H1 (cell line): Measurements from ENCODE around the gene XRCC6. TPM values are rescaled to one million over a fixed set of nuclear protein-coding genes. Genes with fewer than 3 reads are reported as not detected.

Source experiments
- CTCF ChIA-PET: fragments of 300-600 bp; sonication (Branson Sonifier 250); formaldehyde crosslinking; loops from one replicate; lab custom pipeline; 2021; ENCODE audit not compliant: partially characterized antibody; lab: Charles Lee
- POLR2A ChIA-PET: fragments of 300-600 bp; sonication (Branson Sonifier 250); formaldehyde crosslinking; loops from one replicate; lab custom pipeline; 2021; ENCODE audit warnings: inconsistent platforms; ENCODE audit not compliant: partially characterized antibody; lab: Charles Lee
- DNase-seq, 2 experiments: peaks; one replicate each; pipeline versions ENCODE4 v3.0.0 to v3.0.0-alpha.2; 2010 to 2022; ENCODE audit warnings: low spot score in 2 of 2, low read depth in 1 of 2, mixed read lengths in 1 of 2
- FAIRE-seq: peaks from 2 replicates; lab custom pipeline; 2011; peaks lifted over from hg19 to GRCh38; lab: Jason Lieb, UNC
- H2AFZ ChIP-seq: 2 replicates; pipeline ENCODE4 v1.8.1; 2012; ENCODE audit warnings: low read length, inconsistent platforms
- H2AK5ac ChIP-seq: 2 replicates; pipeline ENCODE4 v1.6.1; 2013; ENCODE audit warnings: low read depth, low read length
- H2BK120ac ChIP-seq: replicated peaks from 2 replicates; pipeline ENCODE3; 2013; ENCODE audit warnings: low read depth, low read length, inconsistent platforms
- H2BK12ac ChIP-seq: 2 replicates; pipeline ENCODE4 v1.6.1; 2013; ENCODE audit warnings: low read depth, low read length
- H2BK15ac ChIP-seq: 2 replicates; pipeline ENCODE4 v1.6.1; 2013; ENCODE audit warnings: low read length
- H2BK20ac ChIP-seq: 2 replicates; pipeline ENCODE4 v1.6.1; 2013; ENCODE audit warnings: low read length
- H2BK5ac ChIP-seq: 2 replicates; pipeline ENCODE4 v1.6.1; 2013; ENCODE audit warnings: low read depth, low read length
- H3K14ac ChIP-seq: 2 replicates; pipeline ENCODE4 v1.6.1; 2013; ENCODE audit warnings: inconsistent platforms; ENCODE audit not compliant: insufficient read length
- H3K18ac ChIP-seq: 2 replicates; pipeline ENCODE4 v1.6.1; 2013; ENCODE audit warnings: low read length; ENCODE audit errors: extremely low read depth
- H3K23ac ChIP-seq: 2 replicates; pipeline ENCODE4 v1.6.1; 2013; ENCODE audit warnings: inconsistent platforms; ENCODE audit not compliant: insufficient read length
- H3K23me2 ChIP-seq: 2 replicates; pipeline ENCODE4 v1.6.1; 2013; ENCODE audit warnings: low read depth, low read length
- H3K27ac ChIP-seq: 2 replicates; pipeline ENCODE4 v1.6.1; 2011; ENCODE audit warnings: low read depth, low read length, inconsistent platforms
- H3K27me3 ChIP-seq, 4 experiments: replicated peaks in 1 of 4; 1 replicate in 1 of 4; 2 replicates in 3 of 4; pipeline versions ENCODE4 v1.6.1 to v1.8.1; 2011 to 2013; ENCODE audit warnings: low read length in 3 of 4, mild to moderate bottlenecking in 3 of 4, inconsistent platforms in 2 of 4, mixed read lengths in 2 of 4, moderate library complexity in 1 of 4; ENCODE audit not compliant: control insufficient read depth in 3 of 4, insufficient read depth in 3 of 4; ENCODE audit errors: extremely low read depth in 1 of 4
- H3K36me3 ChIP-seq, 4 experiments: 2 replicates each; pipeline versions ENCODE4 v1.6.1 to v1.8.1; 2011 to 2013; ENCODE audit warnings: mild to moderate bottlenecking in 4 of 4, low read length in 3 of 4, moderate library complexity in 2 of 4, control low read depth in 1 of 4, inconsistent platforms in 1 of 4; ENCODE audit not compliant: insufficient read depth in 4 of 4, control insufficient read depth in 2 of 4
- H3K4ac ChIP-seq: replicated peaks from 2 replicates; pipeline ENCODE3; 2013; ENCODE audit warnings: low read length, low read depth, mixed read lengths, inconsistent platforms; ENCODE audit not compliant: insufficient read length
- H3K4me1 ChIP-seq, 4 experiments: replicated peaks in 1 of 4; 1 replicate in 1 of 4; 2 replicates in 3 of 4; pipeline versions ENCODE4 v1.6.1 to v1.8.1; 2011 to 2013; ENCODE audit warnings: low read length in 3 of 4, inconsistent platforms in 2 of 4, mixed read lengths in 1 of 4; ENCODE audit not compliant: insufficient read depth in 4 of 4, control insufficient read depth in 3 of 4
- H3K4me2 ChIP-seq, 2 experiments: 2 replicates each; pipeline versions ENCODE4 v1.6.1 to v1.8.1; 2011 to 2013; ENCODE audit warnings: low read depth in 2 of 2, low read length in 2 of 2, control low read depth in 1 of 2, inconsistent platforms in 1 of 2, mild to moderate bottlenecking in 1 of 2; ENCODE audit not compliant: insufficient read depth in 1 of 2
- H3K4me3 ChIP-seq, 4 experiments: fragments of 200-600, 300-600 bp in 1 of 4; sonication (generic), shearing (Covaris generic), sonication (Bioruptor Twin) in 1 of 4; 2 replicates each; pipeline versions ENCODE4 v1.5.1 to v1.8.1; 2011 to 2016; ENCODE audit warnings: low read length in 4 of 4, low read depth in 3 of 4, control low read depth in 2 of 4, inconsistent platforms in 2 of 4, mild to moderate bottlenecking in 2 of 4, mixed read lengths in 1 of 4, moderate library complexity in 1 of 4; ENCODE audit not compliant: insufficient read depth in 2 of 4; ENCODE audit errors: extremely low read depth in 1 of 4
- H3K56ac ChIP-seq: replicated peaks from 2 replicates; pipeline ENCODE3; 2013; ENCODE audit warnings: low read depth, mild to moderate bottlenecking, mixed read lengths, low read length, inconsistent platforms; ENCODE audit not compliant: insufficient read length
- H3K79me1 ChIP-seq: 2 replicates; pipeline ENCODE4 v1.6.1; 2013; ENCODE audit warnings: low read depth, low read length, control low read depth
- H3K79me2 ChIP-seq, 2 experiments: 2 replicates each; pipeline versions ENCODE4 v1.6.1 to v1.8.1; 2012 to 2013; ENCODE audit warnings: low read length in 2 of 2, mild to moderate bottlenecking in 2 of 2, inconsistent platforms in 1 of 2; ENCODE audit not compliant: insufficient read depth in 2 of 2, control insufficient read depth in 1 of 2
- H3K9ac ChIP-seq, 4 experiments: replicated peaks in 1 of 4; 1 replicate in 1 of 4; 2 replicates in 3 of 4; pipeline versions ENCODE4 v1.6.1 to v1.8.1; 2011 to 2013; ENCODE audit warnings: low read depth in 3 of 4, low read length in 3 of 4, control low read depth in 2 of 4, mild to moderate bottlenecking in 2 of 4, moderate library complexity in 2 of 4, inconsistent platforms in 1 of 4; ENCODE audit errors: extremely low read depth in 1 of 4
- H3K9me3 ChIP-seq, 2 experiments: 2 replicates each; pipeline versions ENCODE4 v1.6.1 to v1.8.1; 2012 to 2013; ENCODE audit warnings: mild to moderate bottlenecking in 2 of 2, moderate library complexity in 2 of 2, control low read depth in 1 of 2, inconsistent platforms in 1 of 2, low read depth in 1 of 2, low read length in 1 of 2, mixed read lengths in 1 of 2; ENCODE audit not compliant: insufficient read depth in 2 of 2
- H4K20me1 ChIP-seq, 2 experiments: replicated peaks in 1 of 2; 2 replicates each; pipeline versions ENCODE3 to v1.8.1; 2011 to 2013; ENCODE audit warnings: inconsistent platforms in 2 of 2, low read length in 2 of 2, mild to moderate bottlenecking in 1 of 2; ENCODE audit not compliant: insufficient read depth in 2 of 2, control insufficient read depth in 1 of 2
- H4K5ac ChIP-seq: 2 replicates; pipeline ENCODE4 v1.6.1; 2013; ENCODE audit warnings: low read length, low read depth, mixed read lengths, inconsistent platforms; ENCODE audit not compliant: insufficient read length
- H4K8ac ChIP-seq: 2 replicates; pipeline ENCODE4 v1.8.0; 2013; ENCODE audit warnings: mild to moderate bottlenecking, moderate library complexity, low read length, inconsistent platforms; ENCODE audit not compliant: insufficient read depth; ENCODE audit errors: extremely low read depth
- H4K91ac ChIP-seq: replicated peaks from 2 replicates; pipeline ENCODE3; 2013; ENCODE audit warnings: low read length, mixed read lengths, inconsistent platforms; ENCODE audit not compliant: insufficient read length
- ATF3 ChIP-seq: IDR thresholded peaks from 2 replicates; pipeline ENCODE4 v1.6.1; 2011; ENCODE audit warnings: low read depth, mild to moderate bottlenecking, low read length; ENCODE audit not compliant: insufficient read depth
- BCL11A ChIP-seq, 2 experiments: IDR thresholded peaks; one replicate each; pipeline ENCODE4 v1.6.1; 2011; ENCODE audit warnings: low read depth in 2 of 2, low read length in 2 of 2, mild to moderate bottlenecking in 2 of 2
- HDAC2 ChIP-seq, 2 experiments: fragments of 300-600 bp in 1 of 2; sonication (generic) in 1 of 2; IDR thresholded peaks; 2 replicates each; pipeline ENCODE4 v1.6.1; 2011 to 2012; ENCODE audit warnings: low read depth in 2 of 2, low read length in 2 of 2, mild to moderate bottlenecking in 2 of 2, moderate library complexity in 2 of 2, borderline replicate concordance in 1 of 2, inconsistent platforms in 1 of 2
- JUND ChIP-seq: IDR thresholded peaks from 2 replicates; pipeline ENCODE4 v1.6.1; 2011; ENCODE audit warnings: mild to moderate bottlenecking, improper control_type of control experiment, low read length
- KDM1A ChIP-seq: fragments of 200-600, 300-600 bp; sonication (generic); IDR thresholded peaks from 2 replicates; pipeline ENCODE4 v1.7.1; 2016; ENCODE audit warnings: mild to moderate bottlenecking, low read length, borderline replicate concordance
- MAX ChIP-seq: IDR thresholded peaks from 2 replicates; pipeline ENCODE4 v1.6.1; 2012; ENCODE audit warnings: inconsistent platforms
- PHF8 ChIP-seq: fragments of 200-600 bp; sonication (generic); conservative IDR thresholded peaks from 2 replicates; pipeline ENCODE4 v1.7.1; 2012; ENCODE audit warnings: low read depth, mild to moderate bottlenecking, inconsistent platforms, low read length, moderate library complexity
- RAD21 ChIP-seq, 2 experiments: IDR thresholded peaks in 1 of 2; conservative IDR thresholded peaks in 1 of 2; 2 replicates each; pipeline ENCODE4 v1.6.1; 2011; ENCODE audit warnings: low read depth in 2 of 2, low read length in 2 of 2, improper control_type of control experiment in 1 of 2, inconsistent platforms in 1 of 2, mild to moderate bottlenecking in 1 of 2, moderate library complexity in 1 of 2
- SIX5 ChIP-seq: IDR thresholded peaks from 2 replicates; pipeline ENCODE4 v1.6.1; 2011; ENCODE audit warnings: mild to moderate bottlenecking, low read depth, low read length
- SP2 ChIP-seq: IDR thresholded peaks from 2 replicates; pipeline ENCODE4 v1.6.1; 2012; ENCODE audit warnings: mild to moderate bottlenecking, low read length, inconsistent platforms
- TAF1 ChIP-seq: IDR thresholded peaks from 2 replicates; pipeline ENCODE4 v1.6.1; 2011; ENCODE audit warnings: mild to moderate bottlenecking, low read depth, low read length
- YY1 ChIP-seq: IDR thresholded peaks from 2 replicates; pipeline ENCODE4 v1.6.1; 2011; ENCODE audit warnings: low read depth, mild to moderate bottlenecking, low read length
- WGBS, 2 experiments: shearing (Covaris generic) in 1 of 2; methylation state at CpG; one replicate each; pipeline versions ENCODE4 v1.1.6 to v1.1.7; 2013 to 2015; ENCODE audit warnings: low lambda C conversion rate in 2 of 2, mixed read lengths in 2 of 2, inconsistent platforms in 1 of 2, low coverage in 1 of 2, missing lambda C conversion rate in 1 of 2; ENCODE audit not compliant: insufficient replicate concordance in 2 of 2, insufficient coverage in 1 of 2, insufficient read length in 1 of 2; ENCODE audit errors: extremely low coverage in 1 of 2, missing lambda C conversion rate in 1 of 2; 5-methylcytosine and 5-hydroxymethylcytosine counted together
- polyA plus RNA-seq, 7 experiments: library from polyadenylated mRNA; depleted of rRNA in 3 of 7; stranded (reverse) in 5 of 7; unstranded in 2 of 7; fragments of >200 nt in 5 of 7; fragments of 200-250 nt in 2 of 7; gene quantifications; 1 replicate in 5 of 7; 2 replicates in 1 of 7; 4 replicates in 1 of 7; pipeline versions ENCODE4 v1.2.1 to v1.2.3, GENCODE V29; 2011 to 2013; ENCODE audit warnings: missing spikeins in 2 of 7, mixed read lengths in 2 of 7
- total RNA-seq: library from RNA; stranded (reverse); fragmentation: NEBNext Ultra II Directional; extraction: Animal tissue kit (Norgen Biotek cat#: 25700); gene quantifications from 2 replicates; pipeline ENCODE4 v1.2.1, GENCODE V29; 2021

The XRCC6 gene
- total and polyA plus RNA-seq, 2 of the 8 experiments (the other 6 are each of a cell fraction or from before 2014, with no cell fraction given): 150 to 490 TPM

- no peak overlapping the region for H2BK20ac ChIP-seq
- H3K4ac ChIP-seq: no peak overlapping the region
- no peak for DNase-seq
- H4K91ac ChIP-seq: no peak overlapping the region
- H3K14ac ChIP-seq: no peak overlapping the region
- 86% methylated on average over 3 of the region's 3 CpGs; no CpG with 5 or more reads in 1 of the 2 experiments for WGBS, 2 experiments
- no peak overlapping the region for H2BK5ac ChIP-seq
- no peak overlapping the region for H3K9ac ChIP-seq
- H3K36me3 ChIP-seq: peaks cover under 1 to 20% (median 11%) of the 10 kb centered on the region in 4 experiments; a peak in 7 of 8 replicates
- no peak overlapping the region for H4K5ac ChIP-seq
- POLR2A ChIA-PET: no interaction called here
- H4K8ac ChIP-seq: no peak overlapping the region
- H2AK5ac ChIP-seq: no peak overlapping the region
- CTCF ChIA-PET: interaction anchor here (0.6 to 2.2 kb wide), 4 partner anchors 9 to 239 kb away, joined by 3 to 8 read pairs (median 4); no protein-coding TSS in a partner anchor
- H2AFZ ChIP-seq: no peak overlapping the region
- no peak overlapping the region; a peak in 1 of 4 replicates for H3K4me2 ChIP-seq
- H3K23me2 ChIP-seq: peaks cover 9% of the 10 kb centered on the region
- no peak overlapping the region for H3K18ac ChIP-seq
- no peak overlapping the region for H3K27ac ChIP-seq
- no peak overlapping the region for H2BK12ac ChIP-seq
- no peak overlapping the region for H2BK120ac ChIP-seq
- FAIRE-seq: no peak
- H3K23ac ChIP-seq: no peak overlapping the region
- H3K9me3 ChIP-seq: no peaks in the 10 kb centered on the region
- peaks cover 6% of the 10 kb centered on the region; the same call in 1 of the 2 replicates for H3K79me1 ChIP-seq
- peaks cover 0 to 3% (median 2%) of the 10 kb centered on the region in 4 experiments; a peak in 5 of 7 replicates for H3K4me1 ChIP-seq
- H3K27me3 ChIP-seq: no peaks in the 10 kb centered on the region
- H3K79me2 ChIP-seq: peaks cover 15 to 85% of the 10 kb centered on the region in 2 experiments
- H3K56ac ChIP-seq: no peak overlapping the region
- H4K20me1 ChIP-seq: peaks cover 0 to 11% of the 10 kb centered on the region in 2 experiments
- H2BK15ac ChIP-seq: no peak overlapping the region
- no peak overlapping the region for H3K4me3 ChIP-seq
- no peak for TF ChIP-seq TAF1
- TF ChIP-seq ATF3: no peak
- TF ChIP-seq SIX5: no peak
- TF ChIP-seq JUND: no peak
- no peak for TF ChIP-seq MAX
- no peak for TF ChIP-seq KDM1A
- TF ChIP-seq BCL11A (IDR thresholded peaks at IDR 0.05; ENCODE audit: low read depth in 2 of 2, low read length in 2 of 2): no peak
- TF ChIP-seq SP2: no peak
- no peak for TF ChIP-seq PHF8
- no peak for TF ChIP-seq HDAC2 (IDR thresholded peaks at IDR 0.05; ENCODE audit: borderline replicate concordance in 1 of 2, low read depth in 2 of 2, low read length in 2 of 2)
- no peak for TF ChIP-seq YY1
- TF ChIP-seq RAD21 (IDR thresholded peaks at IDR 0.05 in 1 of 2, conservative IDR thresholded peaks at IDR 0.05 in 1 of 2; ENCODE audit: low read depth in 2 of 2, low read length in 2 of 2): no peak
Measured at GRCh38 chr22:41683616-41684015, 62.5 kb downstream of the XRCC6 start.
